ENCODE measurements around the gene FBP2. TPM values are rescaled to one million over a fixed set of nuclear protein-coding genes. Genes with fewer than 3 reads are reported as not detected.

Gene FBP2
- total RNA-seq, 1 donor from 2014 or later: not detected

DNA sequence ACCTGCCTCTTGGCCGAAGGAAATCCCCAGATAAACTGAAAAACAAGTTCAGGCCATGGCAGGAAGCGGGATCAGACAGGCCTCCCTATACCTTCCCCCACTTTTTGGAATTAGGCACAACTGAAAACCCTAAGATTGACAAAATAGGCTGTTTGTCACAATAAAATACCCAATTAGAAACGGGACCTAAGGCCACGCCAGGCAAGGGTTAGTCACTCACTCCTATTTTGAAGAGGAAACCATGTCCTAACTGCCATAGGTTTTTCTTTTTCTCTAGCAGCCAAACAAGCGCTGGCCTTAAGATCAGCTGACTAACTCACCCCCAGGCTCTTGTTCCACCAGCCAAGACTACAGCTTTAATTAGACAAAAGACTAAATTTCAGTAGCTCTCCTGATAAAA is 11.9 kb downstream of the FBP2 start:
- no peak overlapping the region for H3K4me3 ChIP-seq (ENCODE audit: low read depth, low read length)
- TF ChIP-seq, protein P1, sequence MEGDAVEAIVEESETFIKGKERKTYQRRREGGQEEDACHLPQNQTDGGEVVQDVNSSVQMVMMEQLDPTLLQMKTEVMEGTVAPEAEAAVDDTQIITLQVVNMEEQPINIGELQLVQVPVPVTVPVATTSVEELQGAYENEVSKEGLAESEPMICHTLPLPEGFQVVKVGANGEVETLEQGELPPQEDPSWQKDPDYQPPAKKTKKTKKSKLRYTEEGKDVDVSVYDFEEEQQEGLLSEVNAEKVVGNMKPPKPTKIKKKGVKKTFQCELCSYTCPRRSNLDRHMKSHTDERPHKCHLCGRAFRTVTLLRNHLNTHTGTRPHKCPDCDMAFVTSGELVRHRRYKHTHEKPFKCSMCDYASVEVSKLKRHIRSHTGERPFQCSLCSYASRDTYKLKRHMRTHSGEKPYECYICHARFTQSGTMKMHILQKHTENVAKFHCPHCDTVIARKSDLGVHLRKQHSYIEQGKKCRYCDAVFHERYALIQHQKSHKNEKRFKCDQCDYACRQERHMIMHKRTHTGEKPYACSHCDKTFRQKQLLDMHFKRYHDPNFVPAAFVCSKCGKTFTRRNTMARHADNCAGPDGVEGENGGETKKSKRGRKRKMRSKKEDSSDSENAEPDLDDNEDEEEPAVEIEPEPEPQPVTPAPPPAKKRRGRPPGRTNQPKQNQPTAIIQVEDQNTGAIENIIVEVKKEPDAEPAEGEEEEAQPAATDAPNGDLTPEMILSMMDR (conservative IDR thresholded peaks at IDR 0.05; ENCODE audit: low read depth, low read length): no peak
- no peak for DNase-seq (ENCODE audit: low read depth)

DNA sequence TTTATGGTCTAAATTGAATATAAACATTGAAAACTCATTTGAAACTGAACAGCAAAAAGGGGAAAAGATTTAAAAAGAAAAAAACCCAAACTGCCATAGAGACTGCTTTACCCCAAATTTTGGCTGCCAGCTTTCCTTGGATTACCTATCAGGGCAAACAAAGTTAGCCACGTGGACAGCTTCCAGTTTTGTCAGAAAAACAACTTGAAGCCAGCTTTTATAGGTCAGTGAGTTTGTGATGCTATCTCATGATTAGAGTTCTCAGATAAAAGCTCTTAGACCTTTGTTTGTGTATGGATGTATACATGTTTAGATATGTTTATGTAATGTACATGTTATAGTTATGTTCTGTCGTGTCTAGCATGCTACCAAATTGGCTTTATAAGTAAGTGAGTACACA is 16.1 kb downstream of the FBP2 start:
- no peak overlapping the region for H3K4me3 ChIP-seq (ENCODE audit: low read depth, low read length)
- TF ChIP-seq, protein P1 (conservative IDR thresholded peaks at IDR 0.05; ENCODE audit: low read depth, low read length): no peak

DNA sequence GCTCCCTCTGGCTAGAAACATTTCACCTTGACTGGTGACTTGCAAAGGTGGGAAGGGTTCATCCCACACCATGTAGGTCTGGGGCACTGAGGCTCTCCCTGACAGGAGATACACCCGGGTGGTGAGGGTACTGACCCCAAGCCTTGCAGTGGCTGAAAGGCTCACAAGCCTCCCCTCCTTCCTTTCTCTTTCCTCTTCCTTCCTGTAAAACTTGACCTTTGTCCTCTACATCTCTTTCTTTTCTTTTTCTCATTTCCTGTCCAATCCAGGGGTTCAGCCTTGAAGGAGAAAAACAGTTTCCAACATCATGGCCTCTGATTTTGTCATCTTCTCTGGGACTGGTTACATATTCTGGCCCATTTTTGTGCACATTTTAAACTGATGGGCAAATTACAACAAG is 16.6 kb downstream of the FBP2 start:
- TF ChIP-seq, protein P1 (conservative IDR thresholded peaks at IDR 0.05; ENCODE audit: low read depth, low read length): no peak
- DNase-seq (ENCODE audit: low read depth): no peak
- no peak overlapping the region for H3K4me3 ChIP-seq (ENCODE audit: low read depth, low read length)

More for the DNA sequence above, 16.1 kb downstream of the FBP2 start:
- no peak for DNase-seq (ENCODE audit: low read depth)

GRCh38 chr9:94576131-94576530 is 17.5 kb downstream of the FBP2 start:
- H3K4me3 ChIP-seq (ENCODE audit: low read depth, low read length): no peak overlapping the region
- TF ChIP-seq, protein P1 (conservative IDR thresholded peaks at IDR 0.05; ENCODE audit: low read depth, low read length): no peak
- no peak for DNase-seq (ENCODE audit: low read depth)

- DNase-seq (ENCODE audit: low read depth): no peak
- no peak overlapping the region for H3K4me3 ChIP-seq (ENCODE audit: low read depth, low read length)
- TF ChIP-seq, protein P1 (conservative IDR thresholded peaks at IDR 0.05; ENCODE audit: low read depth, low read length): no peak
Observed at GRCh38 chr9:94568972-94569712, 24.5 kb downstream of the FBP2 start.

GRCh38 chr9:94568250-94568889 is 25.3 kb downstream of the FBP2 start:
- no peak overlapping the region for H3K4me3 ChIP-seq (ENCODE audit: low read depth, low read length)
- no peak for DNase-seq (ENCODE audit: low read depth)
- TF ChIP-seq, protein P1 (conservative IDR thresholded peaks at IDR 0.05; ENCODE audit: low read depth, low read length): no peak

Measured in epithelial cell of proximal tubule (primary cell).